PC-9 (cell line): Measurements from ENCODE around the gene KIF18A. TPM values are rescaled to one million over a fixed set of nuclear protein-coding genes. Genes with fewer than 3 reads are reported as not detected.

ENCODE experiments used
- BruUV-seq: library from RNA; stranded (reverse); fragments of 400-500 nt; replicated peaks from 2 replicates; lab custom pipeline; 2021; lab: Mats Ljungman, UMichigan
- CTCF ChIA-PET: fragments of 300-600 bp; sonication (Branson Sonifier 250); formaldehyde crosslinking; loops from one replicate; lab custom pipeline; 2022; ENCODE audit warnings: antibody characterized with exemption; lab: Charles Lee
- POLR2A ChIA-PET: fragments of 300-600 bp; sonication (Branson Sonifier 250); formaldehyde crosslinking; loops from one replicate; lab custom pipeline; 2022; ENCODE audit warnings: antibody characterized with exemption; ENCODE audit not compliant: unreplicated experiment; lab: Charles Lee
- DNase-seq, 2 experiments: peaks; one replicate each; pipeline versions ENCODE4 v3.0.0 to v3.0.0-alpha.2; 2015 to 2022; ENCODE audit warnings: mixed read lengths in 1 of 2
- H2AFZ ChIP-seq: fragments of 200-600 bp; sonication (generic); 2 replicates; pipeline ENCODE4 v1.8.1; 2017; ENCODE audit warnings: antibody characterized with exemption
- H3F3A ChIP-seq: fragments of 200-600 bp; sonication (generic); 2 replicates; pipeline ENCODE4 v1.8.1; 2017; ENCODE audit warnings: antibody characterized with exemption, mild to moderate bottlenecking, low read depth; ENCODE audit not compliant: insufficient read depth
- H3K27ac ChIP-seq: fragments of 200-600 bp; sonication (generic); 2 replicates; pipeline ENCODE4 v1.6.1; 2016; ENCODE audit warnings: mixed run types
- H3K27me3 ChIP-seq: fragments of 200-600 bp; sonication (generic); 2 replicates; pipeline ENCODE4 v1.6.1; 2016; ENCODE audit warnings: low read depth, mixed run types; ENCODE audit not compliant: insufficient read depth
- H3K36me3 ChIP-seq: fragments of 200-600 bp; sonication (generic); 2 replicates; pipeline ENCODE4 v1.6.1; 2016; ENCODE audit warnings: low read depth, mixed run types
- H3K4me1 ChIP-seq: fragments of 200-600 bp; sonication (generic); replicated peaks from 2 replicates; pipeline ENCODE4 v1.6.1; 2016; ENCODE audit warnings: mixed run types; ENCODE audit not compliant: insufficient read depth
- H3K4me2 ChIP-seq: fragments of 200-600 bp; sonication (generic); 2 replicates; pipeline ENCODE4 v1.6.1; 2017; ENCODE audit warnings: mixed run types
- H3K4me3 ChIP-seq: fragments of 200-600 bp; sonication (generic); 2 replicates; pipeline ENCODE4 v1.6.1; 2016; ENCODE audit warnings: mixed run types
- H3K79me2 ChIP-seq: fragments of 200-600 bp; sonication (generic); 2 replicates; pipeline ENCODE4 v1.6.1; 2017; ENCODE audit warnings: low read depth, mixed run types
- H3K9me2 ChIP-seq: fragments of 200-600 bp; sonication (generic); 2 replicates; pipeline ENCODE4 v1.8.1; 2017; ENCODE audit warnings: mild to moderate bottlenecking; ENCODE audit not compliant: insufficient read depth
- H3K9me3 ChIP-seq: fragments of 200-600 bp; sonication (generic); 2 replicates; pipeline ENCODE4 v1.8.1; 2016; ENCODE audit warnings: low read depth; ENCODE audit not compliant: insufficient read depth
- H4K20me1 ChIP-seq: fragments of 200-600 bp; sonication (generic); 2 replicates; pipeline ENCODE4 v1.8.1; 2017; ENCODE audit not compliant: insufficient read depth
- EZH2 ChIP-seq: fragments of 200-600 bp; sonication (generic); IDR thresholded peaks from 2 replicates; pipeline ENCODE4 v1.8.0; 2017; ENCODE audit warnings: antibody characterized with exemption, low read depth
- intact Hi-C: fragments of 100-400 bp; cut with micrococcal nuclease; formaldehyde crosslinking; loops from one replicate; pipeline ENCODE4 v1.10.0; 2022; ENCODE audit not compliant: unreplicated experiment
- total RNA-seq: library from RNA; stranded (reverse); gene quantifications from 2 replicates; pipeline ENCODE4 v1.2.3, GENCODE V29; 2021
- TF ChIP-seq, protein P1 (sequence below): fragments of 200-600 bp; sonication (generic); conservative IDR thresholded peaks from 2 replicates; pipeline ENCODE4 v1.6.1; 2017; ENCODE audit warnings: mixed run types, antibody characterized with exemption, mild to moderate bottlenecking, moderate library complexity

The KIF18A gene
- total RNA-seq, 1 experiment from 2014 or later, result 31.1 TPM

DNA sequence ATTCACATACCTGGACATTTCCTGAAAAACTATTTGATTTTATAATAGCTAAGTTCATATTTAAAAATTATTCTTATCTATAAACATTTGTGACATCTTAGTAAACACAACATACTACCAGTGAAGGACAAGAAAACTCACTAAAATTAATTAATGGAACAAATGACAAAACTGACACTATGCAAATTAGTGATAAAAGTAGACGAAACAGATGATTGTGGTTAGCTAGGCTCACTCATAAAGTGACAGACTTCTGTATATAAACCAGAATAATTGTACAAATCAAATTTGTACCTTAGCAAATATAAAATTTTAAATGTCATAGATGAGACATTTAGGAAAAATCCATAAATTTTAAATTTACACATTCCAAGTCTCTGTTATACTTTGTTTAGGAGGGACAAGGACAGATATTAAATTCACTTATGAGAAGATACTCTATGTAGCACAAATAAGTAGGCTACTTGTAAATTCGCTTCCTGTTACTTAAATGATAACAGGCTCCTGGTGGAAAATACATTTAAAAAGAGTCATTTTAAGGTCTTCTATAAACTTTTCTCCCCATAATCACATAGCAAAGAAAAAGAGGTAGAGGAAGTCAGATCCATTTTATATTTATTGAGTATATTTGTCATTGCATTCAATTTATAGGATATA lies 81.2 kb downstream of the KIF18A start:
- intact Hi-C loops, result no loop called here
- POLR2A ChIA-PET, result no interaction called here
- no peaks in the 10 kb centered on the region for H3K36me3 ChIP-seq

DNA sequence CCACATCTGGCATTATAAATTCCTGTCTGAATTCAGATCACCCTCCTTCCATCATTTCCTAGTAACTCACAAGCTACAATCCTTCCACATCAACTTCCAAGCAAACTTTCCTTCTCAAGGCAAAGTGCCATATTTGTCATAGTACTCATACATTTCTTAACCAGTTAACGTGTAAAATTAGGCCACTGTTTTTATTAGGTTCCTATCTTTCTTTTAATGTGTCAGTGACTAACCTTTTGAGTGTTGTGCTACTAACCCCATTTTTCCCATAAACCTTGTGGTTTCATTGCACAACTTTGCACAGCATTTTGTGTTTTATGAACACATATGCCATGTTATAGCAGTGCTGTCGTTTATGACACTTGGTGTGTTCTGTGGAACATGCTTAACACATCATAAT lies 90.1 kb downstream of the KIF18A start:
- intact Hi-C loops, result no loop called here
- no peaks in the 10 kb centered on the region for H3K27me3 ChIP-seq
- no peaks in the 10 kb centered on the region for H3K9me3 ChIP-seq
- ChIA-PET POLR2A (no interaction called here), CTCF (no interaction called here)
- H3K79me2 ChIP-seq, result no peaks in the 10 kb centered on the region
- no peak overlapping the region for H3K4me2 ChIP-seq
- no peak overlapping the region for H3K4me3 ChIP-seq
- H2AFZ ChIP-seq, result no peak overlapping the region
- H3K4me1 ChIP-seq, result no peaks in the 10 kb centered on the region
- 0 out of 2 replicates have a peak, but pooled peaks cover 3% of the 10 kb centered on the region for H4K20me1 ChIP-seq
- no peaks in the 10 kb centered on the region for H3K9me2 ChIP-seq
- H3K36me3 ChIP-seq, result peaks cover 3% of the 10 kb centered on the region; the same call in 1 of the 2 replicates
- H3F3A ChIP-seq, result no peaks in the 10 kb centered on the region
- DNase-seq, result no peak
- no TSS peak for BruUV-seq
- TF ChIP-seq EZH2, result no peak
- TF ChIP-seq, protein P1, sequence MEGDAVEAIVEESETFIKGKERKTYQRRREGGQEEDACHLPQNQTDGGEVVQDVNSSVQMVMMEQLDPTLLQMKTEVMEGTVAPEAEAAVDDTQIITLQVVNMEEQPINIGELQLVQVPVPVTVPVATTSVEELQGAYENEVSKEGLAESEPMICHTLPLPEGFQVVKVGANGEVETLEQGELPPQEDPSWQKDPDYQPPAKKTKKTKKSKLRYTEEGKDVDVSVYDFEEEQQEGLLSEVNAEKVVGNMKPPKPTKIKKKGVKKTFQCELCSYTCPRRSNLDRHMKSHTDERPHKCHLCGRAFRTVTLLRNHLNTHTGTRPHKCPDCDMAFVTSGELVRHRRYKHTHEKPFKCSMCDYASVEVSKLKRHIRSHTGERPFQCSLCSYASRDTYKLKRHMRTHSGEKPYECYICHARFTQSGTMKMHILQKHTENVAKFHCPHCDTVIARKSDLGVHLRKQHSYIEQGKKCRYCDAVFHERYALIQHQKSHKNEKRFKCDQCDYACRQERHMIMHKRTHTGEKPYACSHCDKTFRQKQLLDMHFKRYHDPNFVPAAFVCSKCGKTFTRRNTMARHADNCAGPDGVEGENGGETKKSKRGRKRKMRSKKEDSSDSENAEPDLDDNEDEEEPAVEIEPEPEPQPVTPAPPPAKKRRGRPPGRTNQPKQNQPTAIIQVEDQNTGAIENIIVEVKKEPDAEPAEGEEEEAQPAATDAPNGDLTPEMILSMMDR, result no peak
- no peak overlapping the region for H3K27ac ChIP-seq

More for the DNA sequence above, 81.2 kb downstream of the KIF18A start:
- no peak overlapping the region for H3K4me2 ChIP-seq
- BruUV-seq, result no TSS peak
- no peaks in the 10 kb centered on the region for H3K27me3 ChIP-seq
- no peaks in the 10 kb centered on the region for H3K4me1 ChIP-seq
- H3K79me2 ChIP-seq, result no peaks in the 10 kb centered on the region
- H3K4me3 ChIP-seq, result no peak overlapping the region
- no peaks in the 10 kb centered on the region for H4K20me1 ChIP-seq
- TF ChIP-seq, protein P1, result no peak
- TF ChIP-seq EZH2, result no peak
- H2AFZ ChIP-seq, result no peak overlapping the region
- H3K27ac ChIP-seq, result no peak overlapping the region
- CTCF ChIA-PET, result no interaction called here
- no peaks in the 10 kb centered on the region; the same call in 1 of the 2 replicates for H3K9me3 ChIP-seq
- H3F3A ChIP-seq, result no peaks in the 10 kb centered on the region
- DNase-seq, result no peak
- no peaks in the 10 kb centered on the region for H3K9me2 ChIP-seq

DNA sequence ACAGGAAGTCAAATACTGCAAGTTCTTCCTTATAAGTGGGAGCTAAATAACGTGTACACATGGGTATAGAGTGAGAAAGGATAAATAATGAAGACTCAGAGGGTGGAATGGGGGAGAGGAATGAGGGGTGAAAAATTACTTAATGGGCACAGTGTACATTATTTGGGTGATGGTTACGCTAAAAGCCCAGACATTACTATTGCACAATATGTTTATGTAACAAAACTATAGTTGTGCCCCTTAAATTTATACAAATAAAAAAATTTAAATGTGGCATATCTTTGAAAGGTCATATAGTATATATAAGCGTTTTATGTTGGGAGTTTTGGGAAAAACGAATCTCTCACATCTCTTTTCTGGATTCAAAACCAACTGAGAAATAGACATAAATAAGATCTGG lies 96.1 kb downstream of the KIF18A start:
- no peaks in the 10 kb centered on the region for H3K27me3 ChIP-seq
- 0 out of 2 replicates have a peak, but pooled peaks cover 3% of the 10 kb centered on the region for H4K20me1 ChIP-seq
- H3K4me2 ChIP-seq, result no peak overlapping the region
- no peaks in the 10 kb centered on the region for H3F3A ChIP-seq
- no peaks in the 10 kb centered on the region for H3K9me2 ChIP-seq
- intact Hi-C loops, result no loop called here
- H3K4me1 ChIP-seq, result peaks cover 8% of the 10 kb centered on the region
- no peaks in the 10 kb centered on the region for H3K36me3 ChIP-seq
- ChIA-PET POLR2A (no interaction called here), CTCF (no interaction called here)
- H2AFZ ChIP-seq, result no peak overlapping the region
- DNase-seq, result no peak
- no peak overlapping the region for H3K4me3 ChIP-seq
- no peaks in the 10 kb centered on the region for H3K9me3 ChIP-seq
- no peaks in the 10 kb centered on the region for H3K79me2 ChIP-seq
- no TSS peak for BruUV-seq
- H3K27ac ChIP-seq, result no peak overlapping the region
- TF ChIP-seq EZH2, result no peak
- TF ChIP-seq, protein P1, result no peak
